Thyroid gland (tissue), 4 donors: Measurements from ENCODE around the gene WNT3A. TPM values are rescaled to one million over a fixed set of nuclear protein-coding genes. Genes with fewer than 3 reads are reported as not detected.
A peak's percentile ranks its signal among the peaks of the same experiment; 100 is the strongest.

Experiments
- DNase-seq, 2 donors: peaks; one replicate each; pipeline ENCODE4 v3.0.0-alpha.2; 2019
- H3K27ac ChIP-seq, 3 donors: fragments of 200-600 bp; sonication (generic); 1 replicate in 2 of 3; 2 replicates in 1 of 3; pipeline ENCODE4 v1.5.1; 2016 to 2019; ENCODE audit warnings: mild to moderate bottlenecking in 1 of 3, moderate library complexity in 1 of 3
- H3K27me3 ChIP-seq: fragments of 200-600 bp; sonication (generic); one replicate; pipeline ENCODE4 v1.5.1; 2019
- H3K36me3 ChIP-seq, 2 donors: fragments of 200-600 bp; sonication (generic); one replicate each; pipeline ENCODE4 v1.5.1; 2016 to 2019
- H3K4me1 ChIP-seq, 2 donors: fragments of 200-600 bp; sonication (generic); one replicate each; pipeline ENCODE4 v1.5.1; 2017 to 2019
- H3K4me3 ChIP-seq, 3 donors: fragments of 200-600 bp; sonication (generic); replicated peaks in 1 of 3; 1 replicate in 2 of 3; 2 replicates in 1 of 3; pipeline ENCODE4 v1.5.1; 2016; ENCODE audit warnings: mild to moderate bottlenecking in 1 of 3
- H3K9me3 ChIP-seq: fragments of 200-600 bp; sonication (generic); one replicate; pipeline ENCODE4 v1.5.1; 2017
- POLR2A ChIP-seq, 2 donors: fragments of 450-650 bp; IDR thresholded peaks; one replicate each; pipeline ENCODE4 v1.6.1; 2017; ENCODE audit warnings: antibody characterized with exemption in 2 of 2, mild to moderate bottlenecking in 2 of 2, moderate library complexity in 1 of 2
- WGBS, 2 donors: methylation state at CpG; one replicate each; pipeline ENCODE4 v1.1.5; 2017; 5-methylcytosine and 5-hydroxymethylcytosine counted together
- intact Hi-C: fragments of 100-400 bp; cut with DNase I; formaldehyde crosslinking; loops from one replicate; pipeline ENCODE4 v1.15.1; 2023
- total RNA-seq, 4 donors: library from RNA; depleted of rRNA; stranded (reverse); fragments of >200 nt; gene quantifications; one replicate each; pipeline ENCODE4 v1.2.3, GENCODE V29; 2016
- TF ChIP-seq, protein P1 (sequence below), 6 experiments: fragments of 200-600 bp in 3 of 6; fragments of 450-650 bp in 3 of 6; sonication (generic) in 3 of 6; IDR thresholded peaks; one replicate each; pipeline ENCODE4 v1.5.1; 2016 to 2019; ENCODE audit warnings: antibody characterized with exemption in 6 of 6, mild to moderate bottlenecking in 2 of 6, inconsistent platforms in 1 of 6, moderate library complexity in 1 of 6

The WNT3A gene
- total RNA-seq, 4 donors from 2014 or later = not detected

DNA sequence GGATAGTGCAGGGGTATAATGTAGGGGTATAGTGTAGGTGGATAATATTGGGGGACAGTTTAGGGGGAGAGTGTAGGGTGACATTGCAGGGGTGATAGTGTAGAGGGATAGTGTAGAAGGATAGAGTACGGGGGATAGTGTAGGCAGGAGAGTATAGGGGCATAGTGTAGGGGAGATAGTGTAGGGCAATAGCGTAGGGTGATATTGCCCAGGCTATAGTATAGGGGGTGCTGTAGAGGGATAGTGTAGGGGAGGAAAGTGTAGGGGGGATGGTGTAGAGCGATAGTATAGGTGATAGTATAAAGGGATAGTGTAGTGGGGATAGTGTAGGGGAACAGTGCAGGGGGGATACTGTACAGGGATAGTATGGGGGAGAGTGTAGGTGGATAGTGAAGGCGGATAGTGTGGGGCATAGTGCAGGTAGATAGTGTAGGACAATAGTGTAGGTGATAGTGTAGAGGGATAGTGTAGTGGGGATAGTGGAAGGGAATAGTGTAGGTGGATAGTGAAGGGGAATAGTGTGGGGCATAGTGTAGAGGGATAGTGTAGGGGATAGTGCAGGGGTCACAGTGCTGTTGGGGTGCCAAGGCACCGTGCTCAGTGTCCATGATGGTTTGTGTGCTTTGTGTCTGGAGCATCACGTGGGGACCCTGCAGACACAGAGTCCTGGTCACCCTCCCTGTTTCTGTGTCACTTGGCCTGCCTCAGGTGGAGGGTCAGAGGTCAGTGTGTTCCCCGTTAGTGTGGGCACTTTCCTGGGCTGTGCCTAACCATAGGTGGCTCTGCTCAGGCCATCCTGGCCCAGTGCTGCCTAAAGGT, 65.2 kb downstream of the WNT3A start:
- TF ChIP-seq POLR2A (IDR thresholded peaks at IDR 0.05) = no peak
- TF ChIP-seq, protein P1, sequence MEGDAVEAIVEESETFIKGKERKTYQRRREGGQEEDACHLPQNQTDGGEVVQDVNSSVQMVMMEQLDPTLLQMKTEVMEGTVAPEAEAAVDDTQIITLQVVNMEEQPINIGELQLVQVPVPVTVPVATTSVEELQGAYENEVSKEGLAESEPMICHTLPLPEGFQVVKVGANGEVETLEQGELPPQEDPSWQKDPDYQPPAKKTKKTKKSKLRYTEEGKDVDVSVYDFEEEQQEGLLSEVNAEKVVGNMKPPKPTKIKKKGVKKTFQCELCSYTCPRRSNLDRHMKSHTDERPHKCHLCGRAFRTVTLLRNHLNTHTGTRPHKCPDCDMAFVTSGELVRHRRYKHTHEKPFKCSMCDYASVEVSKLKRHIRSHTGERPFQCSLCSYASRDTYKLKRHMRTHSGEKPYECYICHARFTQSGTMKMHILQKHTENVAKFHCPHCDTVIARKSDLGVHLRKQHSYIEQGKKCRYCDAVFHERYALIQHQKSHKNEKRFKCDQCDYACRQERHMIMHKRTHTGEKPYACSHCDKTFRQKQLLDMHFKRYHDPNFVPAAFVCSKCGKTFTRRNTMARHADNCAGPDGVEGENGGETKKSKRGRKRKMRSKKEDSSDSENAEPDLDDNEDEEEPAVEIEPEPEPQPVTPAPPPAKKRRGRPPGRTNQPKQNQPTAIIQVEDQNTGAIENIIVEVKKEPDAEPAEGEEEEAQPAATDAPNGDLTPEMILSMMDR (IDR thresholded peaks at IDR 0.05) = no peak
- Histone ChIP-seq H3K36me3 (no peaks in the 10 kb centered on the region), H3K4me1 (peaks cover 0 to 3% of the 10 kb centered on the region in 2 donors), H3K9me3 (no peaks in the 10 kb centered on the region), H3K27me3 (no peaks in the 10 kb centered on the region), H3K27ac (no peak overlapping the region), H3K4me3 (no peak overlapping the region)
- intact Hi-C loops = no loop called here
- DNase-seq = no peak
- WGBS, 2 donors = 55 to 56% methylated on average over 6 to 7 of the region's 7 CpGs

DNA sequence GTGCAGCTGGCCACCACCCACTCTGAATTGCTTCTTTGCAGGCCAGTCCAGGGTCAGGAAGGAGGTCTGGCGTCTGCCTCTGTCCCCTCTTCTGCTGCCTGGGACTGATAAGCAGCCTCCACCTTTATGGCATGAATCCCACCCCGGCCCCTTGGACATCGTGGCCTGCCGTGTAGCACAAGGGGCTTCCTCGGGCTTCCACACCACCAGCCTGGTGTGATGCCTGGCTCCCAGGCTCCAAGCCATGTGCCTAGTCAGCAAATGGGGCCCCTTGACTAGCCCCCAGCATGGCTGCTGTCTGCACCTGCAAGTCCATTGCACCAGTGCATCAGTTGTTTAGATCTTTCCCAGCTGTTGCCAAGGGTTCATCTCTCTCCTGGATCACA, 65.9 kb downstream of the WNT3A start:
- no peaks in the 10 kb centered on the region for H3K27me3 ChIP-seq
- no peaks in the 10 kb centered on the region for H3K36me3 ChIP-seq
- WGBS, 2 donors = 71 to 76% methylated on average over 4 to 5 of the region's 5 CpGs
- H3K4me1 ChIP-seq = peaks cover 0 to 3% of the 10 kb centered on the region in 2 donors
- no peak overlapping the region for H3K4me3 ChIP-seq
- H3K9me3 ChIP-seq = no peaks in the 10 kb centered on the region
- intact Hi-C loops = no loop called here
- no peak for DNase-seq
- TF ChIP-seq, protein P1 (IDR thresholded peaks at IDR 0.05) = no peak
- no peak for TF ChIP-seq POLR2A (IDR thresholded peaks at IDR 0.05)
- no peak overlapping the region for H3K27ac ChIP-seq

DNA sequence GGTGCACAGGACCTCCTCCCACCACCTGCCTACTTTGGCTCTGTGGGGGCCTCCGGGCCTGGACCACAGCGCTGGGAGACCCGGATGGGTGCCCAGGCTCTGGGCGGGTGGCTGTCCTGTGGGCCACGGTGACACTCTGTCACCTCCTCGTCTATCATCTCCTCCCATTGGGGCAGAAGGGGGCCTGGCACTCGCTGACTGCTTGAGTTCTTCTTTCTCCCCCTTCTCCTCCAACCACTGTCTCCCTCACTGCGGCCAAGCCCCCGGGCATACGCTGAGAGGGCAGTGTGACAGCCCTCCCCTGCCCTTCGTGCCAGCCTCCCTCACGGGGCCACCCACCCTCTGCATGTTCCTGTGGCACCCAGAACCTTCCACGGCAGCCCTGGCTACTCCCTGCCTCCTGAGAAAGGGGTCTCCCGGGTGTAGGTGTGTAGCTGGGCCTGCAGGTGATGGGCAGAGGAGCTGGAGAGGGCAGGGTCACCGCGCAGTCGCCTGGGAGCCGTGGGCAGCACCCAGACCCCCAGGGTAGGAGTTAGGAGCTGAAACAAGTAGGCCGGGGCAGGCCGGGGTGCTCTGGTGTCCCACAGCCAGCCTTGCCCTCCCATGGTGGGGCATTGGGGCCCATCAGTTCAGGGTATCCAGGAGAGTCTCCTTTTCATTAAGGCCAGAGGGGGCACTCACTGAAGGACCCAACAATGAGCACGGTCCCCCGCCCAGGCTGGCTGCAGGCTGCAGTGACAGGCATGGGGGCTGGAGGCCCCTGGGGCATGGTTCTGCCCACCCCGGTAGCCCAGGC, 66.5 kb downstream of the WNT3A start:
- no peak for DNase-seq
- H3K4me1 ChIP-seq = peaks cover 0 to 3% of the 10 kb centered on the region in 2 donors
- H3K27ac ChIP-seq = no peak overlapping the region
- no peaks in the 10 kb centered on the region for H3K27me3 ChIP-seq
- WGBS, 2 donors = 75 to 76% methylated on average over 17 to 22 of the region's 23 CpGs
- H3K9me3 ChIP-seq = no peaks in the 10 kb centered on the region
- TF ChIP-seq POLR2A (IDR thresholded peaks at IDR 0.05) = no peak
- TF ChIP-seq, protein P1 (IDR thresholded peaks at IDR 0.05) = no peak
- no peaks in the 10 kb centered on the region for H3K36me3 ChIP-seq
- H3K4me3 ChIP-seq = no peak overlapping the region
- intact Hi-C loops = no loop called here

- WGBS, 2 donors = 35 to 50% methylated on average over 9 to 16 of the region's 16 CpGs
These were observed 67.2 kb downstream of the WNT3A start for GRCh38 chr1:228073857-228074545.

More at GRCh38 chr1:228073857-228074545, 67.2 kb downstream of the WNT3A start:
- no peaks in the 10 kb centered on the region for H3K9me3 ChIP-seq
- H3K27ac ChIP-seq = no peak overlapping the region
- H3K4me1 ChIP-seq = peaks cover 0 to 9% of the 10 kb centered on the region in 2 donors
- peak in 1 of 2 donors; percentile 31 for DNase-seq
- no peak for TF ChIP-seq POLR2A (IDR thresholded peaks at IDR 0.05)
- TF ChIP-seq, protein P1 (IDR thresholded peaks at IDR 0.05) = peak in 1 of 6 experiments; percentile 7
- H3K36me3 ChIP-seq = no peaks in the 10 kb centered on the region
- no peaks in the 10 kb centered on the region for H3K27me3 ChIP-seq
- H3K4me3 ChIP-seq = no peak overlapping the region
- intact Hi-C loops = no loop called here
